Ectodermal cell (in vitro differentiated cells): ENCODE results near the gene NOS1AP.

Source experiments
- H3K27ac ChIP-seq: 2 replicates; pipeline ENCODE4 v1.7.0; 2013; ENCODE audit warnings: mild to moderate bottlenecking, low read depth, low read length; ENCODE audit not compliant: insufficient read depth, poor library complexity, severe bottlenecking
- H3K27me3 ChIP-seq: 2 replicates; pipeline ENCODE4 v1.7.0; 2013; ENCODE audit warnings: mild to moderate bottlenecking, low read length; ENCODE audit not compliant: insufficient read depth, control insufficient read depth, poor library complexity, severe bottlenecking
- H3K36me3 ChIP-seq: one replicate; pipeline ENCODE4 v1.7.0; 2013; ENCODE audit warnings: low read length; ENCODE audit not compliant: control insufficient read depth, insufficient read depth
- H3K4me1 ChIP-seq: one replicate; pipeline ENCODE4 v1.7.0; 2013; ENCODE audit warnings: low read length; ENCODE audit not compliant: control insufficient read depth, insufficient read depth
- H3K4me3 ChIP-seq: 2 replicates; pipeline ENCODE4 v1.7.0; 2013; ENCODE audit warnings: low read depth, low read length, control low read depth; ENCODE audit not compliant: insufficient read depth
- H3K9me3 ChIP-seq: 2 replicates; pipeline ENCODE4 v1.7.0; 2013; ENCODE audit warnings: mild to moderate bottlenecking, low read length, moderate library complexity; ENCODE audit not compliant: control insufficient read depth
- WGBS, 2 experiments: methylation state at CpG; one replicate each; pipeline ENCODE4 v1.1.7; 2013; ENCODE audit warnings: missing lambda C conversion rate in 2 of 2; 5-methylcytosine and 5-hydroxymethylcytosine counted together

NOS1AP gene

DNA sequence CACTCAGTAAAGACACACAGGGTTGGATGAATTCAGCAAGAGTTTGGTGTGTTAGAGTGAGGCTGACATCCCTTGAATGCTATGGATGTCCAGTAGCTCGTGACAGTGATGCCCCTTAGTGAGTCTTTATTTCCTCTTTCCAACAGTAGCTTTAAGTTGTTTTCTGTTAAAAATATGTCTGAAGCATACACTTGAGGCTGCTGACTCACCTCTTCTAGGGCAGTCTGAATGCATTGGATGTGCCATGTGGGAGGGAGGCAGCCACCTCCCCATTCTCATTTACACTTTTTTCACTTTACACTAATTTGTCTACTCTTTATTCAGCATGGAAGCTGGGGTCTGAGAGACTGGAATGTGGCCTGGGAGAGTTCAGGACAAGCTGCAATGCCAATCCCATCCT lies 17.6 kb downstream of the NOS1AP start:
- WGBS, 2 experiments, result 83 to 92% methylated on average over 1 of the region's 1 CpG
- peaks cover 12% of the 10 kb centered on the region for H3K4me1 ChIP-seq

DNA sequence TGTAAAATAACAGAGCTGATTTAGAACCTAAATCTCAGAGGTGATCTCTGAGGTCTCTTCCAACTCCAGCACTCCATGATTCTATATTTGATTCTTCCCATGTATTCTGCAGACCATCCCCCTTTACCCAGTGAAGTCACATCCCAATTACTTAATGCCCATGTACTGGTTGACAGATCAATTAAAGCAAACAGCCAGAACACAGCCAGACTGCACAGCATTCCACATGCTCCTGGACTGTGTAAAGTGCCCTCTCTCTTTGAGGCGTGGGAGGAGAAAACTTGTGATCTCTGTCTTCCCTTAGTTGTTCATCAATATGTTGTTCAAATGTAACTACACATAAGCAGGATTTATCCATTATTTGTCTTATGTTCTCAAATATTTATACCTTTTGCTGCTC lies 18.1 kb downstream of the NOS1AP start:
- Histone ChIP-seq H3K4me3 (no peak overlapping the region), H3K27me3 (no peaks in the 10 kb centered on the region), H3K9me3 (no peaks in the 10 kb centered on the region), H3K27ac (no peak overlapping the region), H3K4me1 (peaks cover 14% of the 10 kb centered on the region), H3K36me3 (no peaks in the 10 kb centered on the region)
- 85% methylated on average over 1 of the region's 1 CpG; no CpG with 5 or more reads in 1 of the 2 experiments for WGBS, 2 experiments

More for the DNA sequence above, 17.6 kb downstream of the NOS1AP start:
- no peak overlapping the region for H3K27ac ChIP-seq
- no peaks in the 10 kb centered on the region for H3K9me3 ChIP-seq
- H3K36me3 ChIP-seq, result no peaks in the 10 kb centered on the region
- no peaks in the 10 kb centered on the region for H3K27me3 ChIP-seq
- no peak overlapping the region for H3K4me3 ChIP-seq

DNA sequence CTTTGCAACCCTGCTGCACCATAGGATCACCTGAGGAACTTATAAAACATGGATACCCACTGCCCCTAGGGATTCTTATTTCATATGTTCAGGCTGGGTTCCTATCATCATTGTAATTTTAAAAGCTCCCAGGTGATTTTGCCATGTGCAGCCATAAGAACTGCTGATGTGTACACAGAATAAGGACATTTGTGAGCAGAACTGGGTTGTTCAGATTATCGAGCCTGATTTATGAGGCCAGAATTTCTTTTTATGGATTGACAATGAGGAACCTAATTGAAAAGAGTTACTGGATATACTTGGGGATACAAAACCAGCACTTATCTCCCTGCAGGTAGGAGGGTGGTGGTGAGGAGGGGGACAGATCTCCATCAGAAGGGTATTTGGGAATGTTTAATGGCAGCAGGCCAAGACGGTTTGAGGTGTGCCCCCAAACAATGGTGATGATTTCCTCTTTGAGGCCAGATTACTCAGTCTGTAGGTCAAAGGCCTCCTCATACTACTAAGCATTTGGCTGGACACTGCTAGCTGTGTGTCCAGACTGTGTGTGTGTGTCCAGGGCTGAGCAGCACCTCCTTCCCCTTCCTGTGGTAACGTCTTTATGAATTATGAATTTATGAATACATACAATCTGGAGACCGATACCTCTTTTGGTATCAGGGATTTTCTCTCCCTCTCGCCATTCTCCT lies 18.9 kb downstream of the NOS1AP start:
- Histone ChIP-seq H3K36me3 (no peaks in the 10 kb centered on the region), H3K9me3 (no peaks in the 10 kb centered on the region), H3K27ac (no peak overlapping the region), H3K4me1 (peaks cover 14% of the 10 kb centered on the region), H3K27me3 (no peaks in the 10 kb centered on the region), H3K4me3 (no peak overlapping the region)
- 87 to 93% methylated on average over 4 to 5 of the region's 5 CpGs for WGBS, 2 experiments

DNA sequence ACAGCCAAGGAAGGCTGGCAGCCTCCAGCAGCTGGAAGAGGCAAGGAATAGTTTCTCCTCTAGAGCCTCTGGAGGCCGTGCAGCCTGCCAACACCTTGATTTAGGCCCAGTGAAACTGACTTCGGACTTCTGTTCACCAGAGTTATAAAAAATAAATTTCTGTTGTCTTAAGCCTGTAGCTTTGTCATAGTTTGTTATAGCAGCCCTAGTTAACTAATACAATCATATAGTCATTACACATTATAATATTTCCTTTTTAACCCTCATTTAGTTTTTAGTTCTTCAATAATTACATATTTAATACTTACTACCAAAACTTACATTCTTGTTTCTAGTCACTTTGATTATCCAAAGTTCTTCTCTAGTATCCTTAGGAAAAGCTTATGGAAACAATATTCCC lies 20.3 kb downstream of the NOS1AP start:
- Histone ChIP-seq H3K36me3 (no peaks in the 10 kb centered on the region), H3K9me3 (no peaks in the 10 kb centered on the region), H3K4me3 (no peak overlapping the region), H3K27me3 (no peaks in the 10 kb centered on the region), H3K4me1 (peaks cover 14% of the 10 kb centered on the region), H3K27ac (no peak overlapping the region)
- 96 to 98% methylated on average over 2 of the region's 2 CpGs for WGBS, 2 experiments

DNA sequence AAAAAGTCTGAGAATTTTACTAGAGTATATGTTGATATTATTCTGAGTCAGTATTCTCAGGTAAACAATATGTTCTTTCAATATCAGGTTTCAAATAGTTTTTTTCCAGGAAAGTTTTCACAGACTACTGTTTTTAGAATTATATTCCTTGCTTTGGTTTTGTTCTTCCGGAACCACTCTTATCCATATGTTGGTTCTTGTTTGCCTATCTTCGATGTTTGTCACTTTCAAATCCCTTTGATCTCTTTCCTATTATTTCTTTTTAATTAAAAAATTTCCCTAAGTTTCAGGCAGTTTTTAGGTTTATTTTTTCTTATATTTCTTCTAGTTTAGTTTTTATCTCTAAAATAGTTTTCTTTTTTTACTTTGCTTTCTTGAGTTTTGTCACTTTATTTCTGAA lies 20.9 kb downstream of the NOS1AP start:
- WGBS, 2 experiments, result 90 to 91% methylated on average over 2 of the region's 2 CpGs
- H3K4me3 ChIP-seq, result no peak overlapping the region
- H3K27me3 ChIP-seq, result no peaks in the 10 kb centered on the region
- no peaks in the 10 kb centered on the region for H3K36me3 ChIP-seq
- H3K9me3 ChIP-seq, result no peaks in the 10 kb centered on the region
- H3K4me1 ChIP-seq, result peaks cover 14% of the 10 kb centered on the region
- H3K27ac ChIP-seq, result no peak overlapping the region

DNA sequence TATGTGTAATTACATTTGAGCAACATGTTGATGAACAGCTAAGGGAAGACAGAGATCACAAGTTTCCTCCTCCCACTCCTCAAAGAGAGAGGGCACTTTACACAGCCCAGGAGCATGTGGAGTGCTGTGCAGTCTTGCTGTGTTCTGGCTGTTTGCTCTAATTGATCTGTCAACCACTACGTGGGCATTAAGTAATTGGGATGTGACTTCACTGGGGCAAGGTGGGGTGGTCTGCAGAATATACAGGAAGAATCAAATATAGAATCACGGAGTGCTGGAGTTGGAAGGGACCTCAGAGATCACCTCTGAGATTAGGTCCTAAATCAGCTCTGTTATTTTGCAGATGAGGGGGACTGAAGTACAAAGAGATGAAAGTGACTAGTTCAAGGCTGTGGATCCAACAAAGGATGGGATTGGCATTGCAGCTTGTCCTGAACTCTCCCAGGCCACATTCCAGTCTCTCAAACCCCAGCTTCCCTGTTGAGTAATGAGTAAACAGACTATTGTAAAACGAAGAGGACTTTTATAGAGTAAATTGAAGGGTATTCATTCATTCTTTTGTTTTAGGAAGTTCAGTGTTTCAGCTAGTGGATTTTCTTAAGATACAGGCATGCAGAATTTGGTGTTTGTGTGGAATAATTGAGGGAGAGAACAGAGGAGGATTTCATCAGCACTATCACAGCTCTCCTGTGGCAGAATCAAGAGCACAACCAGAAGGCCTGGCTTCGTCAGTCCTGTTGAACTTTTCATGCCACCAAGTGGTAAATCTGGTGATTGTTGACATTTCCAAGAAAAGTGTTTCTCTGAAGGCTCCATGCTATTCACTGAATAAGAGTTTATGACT lies 22.4 kb downstream of the NOS1AP start:
- Histone ChIP-seq H3K9me3 (no peaks in the 10 kb centered on the region), H3K4me3 (no peak overlapping the region), H3K27me3 (no peaks in the 10 kb centered on the region), H3K4me1 (peaks cover 14% of the 10 kb centered on the region), H3K27ac (no peak overlapping the region), H3K36me3 (no peaks in the 10 kb centered on the region)
- WGBS, 2 experiments, result 6 to 9% methylated on average over 4 of the region's 4 CpGs

DNA sequence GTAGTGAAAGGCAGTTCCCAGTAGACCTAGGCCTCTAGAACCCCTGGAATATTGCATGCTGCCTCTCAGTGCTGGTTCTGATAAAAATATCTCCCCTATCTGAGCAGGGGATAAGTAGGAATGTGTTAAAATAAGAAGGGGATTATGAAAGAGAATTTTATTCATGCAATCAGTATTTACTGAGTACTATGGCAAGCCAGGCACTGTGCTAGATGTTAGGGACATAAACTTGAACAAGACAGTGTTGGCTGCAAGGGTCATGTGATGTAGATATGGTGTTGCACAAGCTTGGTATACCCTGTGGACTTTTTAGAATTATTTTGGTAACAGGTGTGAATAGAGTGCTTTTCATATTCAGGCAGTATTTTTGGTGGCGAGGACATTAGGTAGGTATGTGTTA lies 23.6 kb downstream of the NOS1AP start:
- H3K27ac ChIP-seq, result no peak overlapping the region
- H3K4me3 ChIP-seq, result no peak overlapping the region
- H3K4me1 ChIP-seq, result peaks cover 14% of the 10 kb centered on the region
- H3K36me3 ChIP-seq, result no peaks in the 10 kb centered on the region
- WGBS, 2 experiments, result 93 to 95% methylated on average over 1 of the region's 1 CpG
- H3K9me3 ChIP-seq, result no peaks in the 10 kb centered on the region
- no peaks in the 10 kb centered on the region for H3K27me3 ChIP-seq

DNA sequence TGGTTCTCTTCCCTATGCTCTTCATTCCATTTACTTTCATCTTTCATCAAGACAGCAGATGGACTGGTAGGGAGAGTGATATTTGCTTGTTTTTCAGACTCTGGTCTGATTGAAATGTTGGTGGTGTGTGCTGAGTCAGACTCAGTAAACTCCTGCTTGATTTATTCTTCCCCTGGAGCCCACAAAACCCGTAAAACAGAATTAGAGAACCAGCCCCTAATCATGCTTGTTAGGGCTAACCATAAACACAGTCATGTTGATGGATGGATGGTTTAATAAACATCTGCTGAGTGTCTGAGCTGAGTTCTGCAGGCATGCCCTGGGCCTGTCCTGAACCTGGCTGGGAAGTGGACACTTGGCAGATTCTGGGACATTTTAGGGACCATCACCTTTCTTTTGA lies 24.8 kb downstream of the NOS1AP start:
- Histone ChIP-seq H3K27me3 (no peaks in the 10 kb centered on the region), H3K27ac (no peak overlapping the region), H3K9me3 (no peaks in the 10 kb centered on the region), H3K4me1 (peaks cover 14% of the 10 kb centered on the region), H3K4me3 (no peak overlapping the region), H3K36me3 (no peaks in the 10 kb centered on the region)
- WGBS, 2 experiments, result 85% methylated on average over 1 of the region's 1 CpG; no CpG with 5 or more reads in 1 of the 2 experiments

DNA sequence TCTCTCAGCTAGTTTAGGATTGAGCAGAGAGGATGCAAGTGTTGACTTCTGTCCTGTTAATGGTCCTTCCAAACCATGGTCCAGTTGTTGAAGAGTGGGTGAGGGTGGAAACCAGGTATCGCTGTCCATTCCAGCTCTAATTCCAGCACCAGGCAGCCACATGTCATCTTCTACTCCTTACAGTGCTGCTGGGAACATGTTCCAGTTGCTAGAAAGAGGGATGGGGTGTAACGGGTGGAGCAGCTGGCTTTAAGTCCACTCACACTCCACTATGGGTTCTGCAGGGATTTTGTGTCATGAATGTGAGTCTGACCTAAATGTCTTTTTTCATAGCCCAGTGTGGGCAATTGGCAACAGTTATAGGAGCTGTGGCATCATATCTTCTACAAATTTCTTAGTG lies 25.2 kb downstream of the NOS1AP start:
- Histone ChIP-seq H3K27me3 (no peaks in the 10 kb centered on the region), H3K36me3 (no peaks in the 10 kb centered on the region), H3K4me3 (no peak overlapping the region), H3K27ac (no peak overlapping the region), H3K4me1 (peaks cover 14% of the 10 kb centered on the region), H3K9me3 (no peaks in the 10 kb centered on the region)
- WGBS, 2 experiments, result 88 to 100% methylated on average over 2 of the region's 2 CpGs

DNA sequence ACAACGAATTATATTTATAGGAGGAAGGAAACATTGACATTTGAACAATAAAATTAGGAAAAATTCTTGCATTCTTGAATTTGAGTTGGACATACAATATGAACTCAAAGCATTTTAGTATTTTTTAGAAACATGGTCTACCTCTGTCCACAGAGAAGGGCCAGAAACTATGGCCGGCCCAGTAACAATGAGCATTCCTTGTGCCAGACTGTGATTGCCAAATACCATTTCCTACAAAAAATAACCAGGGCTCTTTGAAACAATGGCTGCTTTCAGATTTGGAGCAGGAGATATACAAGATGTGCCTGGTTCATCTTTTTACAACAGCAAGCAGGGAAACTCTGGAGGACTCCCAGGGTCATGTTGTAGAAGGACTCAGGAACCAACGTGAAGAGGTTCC lies 38.4 kb downstream of the NOS1AP start:
- no peaks in the 10 kb centered on the region for H3K27me3 ChIP-seq
- WGBS, 2 experiments, result 89 to 97% methylated on average over 3 of the region's 3 CpGs
- H3K4me3 ChIP-seq, result no peak overlapping the region
- no peaks in the 10 kb centered on the region for H3K36me3 ChIP-seq
- no peaks in the 10 kb centered on the region for H3K4me1 ChIP-seq
- no peak overlapping the region for H3K27ac ChIP-seq
- no peaks in the 10 kb centered on the region for H3K9me3 ChIP-seq
